Activated CD4-positive, alpha-beta T cell treated with anti-CD3 and anti-CD28 coated beads for 24 hours (primary cell): Measurements from ENCODE around the gene TEX36.
"Not testable (repeated sequence)": the region's sequence is repeated elsewhere in the genome, so short reads cannot be mapped to it uniquely, and the experiment has no call there.

Experiments
- DNase-seq, 2 donors: peaks; one replicate each; pipeline ENCODE4 v3.0.0-alpha.2; 2020; ENCODE audit warnings: low read depth in 2 of 2

TEX36 gene

GRCh38 chr10:125683063-125683462 lies at the start of gene TEX36:
Gene TEX36 (minus strand): TSS chr10:125683163. CDS start chr10:125682989, 174 bp downstream.
- no peak for DNase-seq

GRCh38 chr10:125727436-125727835 lies 44.5 kb upstream of the TEX36 start:
- no peak for DNase-seq

GRCh38 chr10:125726914-125727313 lies 44.0 kb upstream of the TEX36 start:
- no peak for DNase-seq

GRCh38 chr10:125722811-125723210 lies 39.8 kb upstream of the TEX36 start:
- DNase-seq: no peak

- no peak for DNase-seq
Measured at GRCh38 chr10:125721035-125721434, 38.1 kb upstream of the TEX36 start.

GRCh38 chr10:125720002-125720382 lies 37.0 kb upstream of the TEX36 start:
- no peak for DNase-seq

- peak; percentile 97 to 98 for DNase-seq
Measured at GRCh38 chr10:125719173-125720001, 36.4 kb upstream of the TEX36 start, which contains the start of gene EDRF1. Gene EDRF1 (plus strand): TSS chr10:125719709. CDS start chr10:125719808, 99 bp downstream.

GRCh38 chr10:125714728-125715127 lies 31.8 kb upstream of the TEX36 start:
- DNase-seq: not testable (repeated sequence)

GRCh38 chr10:125711110-125711750 lies 28.3 kb upstream of the TEX36 start:
- DNase-seq: no peak

- no peak for DNase-seq
Measured at GRCh38 chr10:125709553-125710474, 26.9 kb upstream of the TEX36 start.

- no peak for DNase-seq
Measured at GRCh38 chr10:125708971-125709503, 26.1 kb upstream of the TEX36 start.

- no peak for DNase-seq
Measured at GRCh38 chr10:125707541-125708468, 24.8 kb upstream of the TEX36 start.

GRCh38 chr10:125700355-125700911 lies 17.5 kb upstream of the TEX36 start:
- DNase-seq: no peak

GRCh38 chr10:125699562-125700143 lies 16.7 kb upstream of the TEX36 start:
- no peak for DNase-seq

GRCh38 chr10:125698481-125698998 lies 15.6 kb upstream of the TEX36 start:
- DNase-seq: no peak

GRCh38 chr10:125696884-125697283 lies 13.9 kb upstream of the TEX36 start:
- DNase-seq: not testable (repeated sequence)

GRCh38 chr10:125694883-125695282 lies 11.9 kb upstream of the TEX36 start:
- no peak for DNase-seq

GRCh38 chr10:125693524-125693847 lies 10.5 kb upstream of the TEX36 start:
- no peak for DNase-seq

- DNase-seq: no peak
Measured at GRCh38 chr10:125692601-125693523, 9.9 kb upstream of the TEX36 start.
